ENCODE results near the gene ERAP2.

DNA sequence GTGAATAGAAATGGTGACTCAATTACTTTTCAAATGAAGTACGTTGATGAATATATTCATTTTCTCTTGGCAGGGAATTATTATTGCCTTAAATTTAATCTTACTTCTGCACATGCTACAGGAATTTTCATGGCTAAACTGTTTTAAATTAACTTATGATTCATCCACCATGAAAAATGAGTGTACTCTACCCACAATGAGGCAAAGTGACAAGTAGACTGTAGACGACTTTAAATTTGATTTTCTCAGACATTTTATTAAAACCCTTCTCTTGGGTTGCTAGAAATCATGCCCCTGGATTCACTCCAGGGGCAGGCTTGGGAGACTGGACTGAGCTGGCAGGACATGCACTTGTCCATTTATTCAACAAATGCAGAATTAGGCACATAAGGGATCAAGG lies 23.5 kb upstream of the ERAP2 start:
- TF ChIP-seq, protein P1, sequence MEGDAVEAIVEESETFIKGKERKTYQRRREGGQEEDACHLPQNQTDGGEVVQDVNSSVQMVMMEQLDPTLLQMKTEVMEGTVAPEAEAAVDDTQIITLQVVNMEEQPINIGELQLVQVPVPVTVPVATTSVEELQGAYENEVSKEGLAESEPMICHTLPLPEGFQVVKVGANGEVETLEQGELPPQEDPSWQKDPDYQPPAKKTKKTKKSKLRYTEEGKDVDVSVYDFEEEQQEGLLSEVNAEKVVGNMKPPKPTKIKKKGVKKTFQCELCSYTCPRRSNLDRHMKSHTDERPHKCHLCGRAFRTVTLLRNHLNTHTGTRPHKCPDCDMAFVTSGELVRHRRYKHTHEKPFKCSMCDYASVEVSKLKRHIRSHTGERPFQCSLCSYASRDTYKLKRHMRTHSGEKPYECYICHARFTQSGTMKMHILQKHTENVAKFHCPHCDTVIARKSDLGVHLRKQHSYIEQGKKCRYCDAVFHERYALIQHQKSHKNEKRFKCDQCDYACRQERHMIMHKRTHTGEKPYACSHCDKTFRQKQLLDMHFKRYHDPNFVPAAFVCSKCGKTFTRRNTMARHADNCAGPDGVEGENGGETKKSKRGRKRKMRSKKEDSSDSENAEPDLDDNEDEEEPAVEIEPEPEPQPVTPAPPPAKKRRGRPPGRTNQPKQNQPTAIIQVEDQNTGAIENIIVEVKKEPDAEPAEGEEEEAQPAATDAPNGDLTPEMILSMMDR (IDR thresholded peaks at IDR 0.05), result no peak
- TF ChIP-seq POLR2A (IDR thresholded peaks at IDR 0.05), result no peak
